OCI-LY7 (cell line): ENCODE results near the gene RALB. TPM values are rescaled to one million over a fixed set of nuclear protein-coding genes. Genes with fewer than 3 reads are reported as not detected.

Experiments used
- BruUV-seq: library from RNA; stranded (reverse); fragments of 400-500 nt; replicated peaks from 2 replicates; lab custom pipeline; 2021; lab: Mats Ljungman, UMichigan
- CTCF ChIA-PET: fragments of 300-600 bp; sonication (Branson Sonifier 250); formaldehyde crosslinking; loops from one replicate; lab custom pipeline; 2022; ENCODE audit warnings: antibody characterized with exemption; ENCODE audit not compliant: unreplicated experiment; lab: Charles Lee
- POLR2A ChIA-PET: fragments of 300-600 bp; sonication (Branson Sonifier 250); formaldehyde crosslinking; loops from one replicate; lab custom pipeline; 2022; ENCODE audit warnings: antibody characterized with exemption; lab: Charles Lee
- DNase-seq: peaks from one replicate; pipeline ENCODE4 v3.0.0-alpha.2; 2015; ENCODE audit warnings: low spot score
- H2AFZ ChIP-seq: fragments of 200-600 bp; sonication (generic), shearing (Covaris generic); 2 replicates; pipeline ENCODE4 v1.6.1; 2014; ENCODE audit warnings: mild to moderate bottlenecking, antibody characterized with exemption, low read length, moderate library complexity
- H3K27ac ChIP-seq: fragments of 200-600 bp; sonication (generic); 2 replicates; pipeline ENCODE4 v1.5.1; 2014; ENCODE audit warnings: mixed run types, low read depth, mild to moderate bottlenecking, moderate library complexity, low read length, inconsistent platforms; ENCODE audit not compliant: poor library complexity, severe bottlenecking
- H3K36me3 ChIP-seq: fragments of 200-600 bp; sonication (generic); 2 replicates; pipeline ENCODE4 v1.6.1; 2014; ENCODE audit warnings: mild to moderate bottlenecking, antibody characterized with exemption, low read length, moderate library complexity, mixed read lengths; ENCODE audit not compliant: insufficient read depth
- H3K4me1 ChIP-seq: fragments of 200-600 bp; sonication (generic); 2 replicates; pipeline ENCODE4 v1.5.1; 2014; ENCODE audit warnings: mild to moderate bottlenecking, low read length; ENCODE audit not compliant: insufficient read depth, poor library complexity, severe bottlenecking
- H3K4me2 ChIP-seq: fragments of 200-600 bp; sonication (generic); 2 replicates; pipeline ENCODE4 v1.6.1; 2014; ENCODE audit warnings: mild to moderate bottlenecking, low read length
- H3K4me3 ChIP-seq: fragments of 200-600 bp; sonication (generic); 2 replicates; pipeline ENCODE4 v1.5.1; 2014; ENCODE audit warnings: mild to moderate bottlenecking, low read depth, low read length; ENCODE audit not compliant: poor library complexity, severe bottlenecking
- H3K79me2 ChIP-seq: fragments of 200-600 bp; sonication (generic); 2 replicates; pipeline ENCODE4 v1.6.1; 2016; ENCODE audit warnings: low read depth, mild to moderate bottlenecking, low read length, moderate library complexity, mixed read lengths; ENCODE audit not compliant: insufficient read depth
- H3K9me2 ChIP-seq: fragments of 200-600 bp; sonication (generic); 2 replicates; pipeline ENCODE4 v1.6.1; 2016; ENCODE audit warnings: mild to moderate bottlenecking, low read length, mixed read lengths; ENCODE audit not compliant: insufficient read depth
- H3K9me3 ChIP-seq: fragments of 200-600 bp; sonication (generic); 2 replicates; pipeline ENCODE4 v1.6.1; 2014; ENCODE audit warnings: mild to moderate bottlenecking, mixed run types, low read length, mixed read lengths
- H4K20me1 ChIP-seq: fragments of 200-600 bp; sonication (generic); 2 replicates; pipeline ENCODE4 v1.6.1; 2014; ENCODE audit warnings: mild to moderate bottlenecking, antibody characterized with exemption, low read length, moderate library complexity, mixed read lengths; ENCODE audit not compliant: insufficient read depth
- EZH2phosphoT487 ChIP-seq: fragments of 200-600 bp; sonication (generic); IDR thresholded peaks from 2 replicates; pipeline ENCODE4 v1.6.1; 2018; ENCODE audit warnings: low read depth, borderline replicate concordance, mild to moderate bottlenecking, mixed run types, antibody characterized with exemption, low read length, moderate library complexity, mixed read lengths
- intact Hi-C: fragments of 100-400 bp; cut with micrococcal nuclease; formaldehyde crosslinking; loops from one replicate; pipeline ENCODE4 v1.10.0; 2022; ENCODE audit not compliant: unreplicated experiment
- total RNA-seq, 2 experiments: library from RNA; depleted of rRNA in 1 of 2; stranded (reverse); fragments of >200 nt in 1 of 2; shearing (Covaris generic) in 1 of 2; gene quantifications; 2 replicates each; pipeline ENCODE4 v1.2.3, GENCODE V29; 2014 to 2022
- TF ChIP-seq, protein P1 (sequence below): fragments of 200-600 bp; sonication (generic); conservative IDR thresholded peaks from 2 replicates; pipeline ENCODE4 v1.5.1; 2014; ENCODE audit warnings: mild to moderate bottlenecking, antibody characterized with exemption, low read length, moderate library complexity, mixed read lengths

Gene RALB
- total RNA-seq, 2 experiments from 2014 or later: 16.2 to 23.6 TPM

DNA sequence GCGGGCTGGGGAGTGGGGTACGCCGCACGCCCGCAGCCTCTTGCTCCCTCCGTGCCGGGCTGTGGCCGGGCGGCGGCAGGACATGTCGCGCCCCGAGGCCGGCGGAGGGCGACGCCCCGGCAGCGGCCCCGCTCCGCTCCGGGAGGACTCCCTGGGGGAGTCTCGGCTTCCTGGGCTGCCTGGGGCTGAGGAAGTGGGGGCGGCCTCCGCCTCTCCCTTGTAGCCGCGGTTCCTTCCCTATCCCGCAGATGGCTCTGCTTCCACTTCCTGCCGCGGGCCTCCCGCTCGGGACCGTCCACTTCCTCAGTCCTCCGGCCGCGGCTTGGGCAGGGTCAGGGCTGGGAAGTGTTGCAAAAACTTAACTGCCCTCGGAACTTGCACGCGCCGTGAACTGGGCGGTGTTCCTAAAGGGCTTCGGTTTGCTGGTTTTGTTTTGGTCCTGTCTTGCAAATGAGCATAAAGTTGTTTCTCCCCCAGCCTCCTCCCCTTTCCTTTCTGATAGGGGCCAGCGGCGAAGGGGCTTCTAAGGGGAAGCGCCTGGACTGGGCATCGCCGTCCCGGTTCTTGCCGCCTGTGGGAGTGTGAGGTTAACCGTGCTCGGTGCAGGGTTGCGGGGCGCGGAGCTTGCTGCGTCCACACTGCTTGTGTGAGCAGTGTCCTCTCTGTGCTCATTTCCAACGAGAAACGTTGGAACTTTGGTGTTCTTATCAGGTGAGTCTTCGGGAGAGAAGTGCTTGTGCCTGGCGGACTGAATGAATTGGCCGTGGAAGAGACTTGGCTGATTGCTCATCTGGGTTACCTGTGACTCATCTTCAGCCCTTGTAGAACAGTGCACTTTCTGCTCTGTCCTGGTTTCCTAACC lies 600 bp downstream of the RALB start:
- Histone ChIP-seq H3K4me3 (peak overlapping the region; percentile 73), H3K9me3 (no peaks in the 10 kb centered on the region), H4K20me1 (no peaks in the 10 kb centered on the region; the same call in none of the 2 replicates), H3K27ac (no peak overlapping the region), H3K4me2 (peak overlapping the region; percentile 95), H2AFZ (peak overlapping the region; percentile 62), H3K79me2 (no peaks in the 10 kb centered on the region), H3K9me2 (no peaks in the 10 kb centered on the region), H3K4me1 (peaks cover 16% of the 10 kb centered on the region), H3K36me3 (no peaks in the 10 kb centered on the region)
- no TSS peak for BruUV-seq
- ChIA-PET POLR2A (interaction anchor here (1.3 to 1.6 kb wide), 3 partner anchors 21 to 77 kb away, joined by 3 to 7 read pairs (median 5); no protein-coding TSS in a partner anchor), CTCF (no interaction called here)
- intact Hi-C loops: no loop called here
- DNase-seq: peak; percentile 62
- no peak for TF ChIP-seq EZH2phosphoT487
- TF ChIP-seq, protein P1, sequence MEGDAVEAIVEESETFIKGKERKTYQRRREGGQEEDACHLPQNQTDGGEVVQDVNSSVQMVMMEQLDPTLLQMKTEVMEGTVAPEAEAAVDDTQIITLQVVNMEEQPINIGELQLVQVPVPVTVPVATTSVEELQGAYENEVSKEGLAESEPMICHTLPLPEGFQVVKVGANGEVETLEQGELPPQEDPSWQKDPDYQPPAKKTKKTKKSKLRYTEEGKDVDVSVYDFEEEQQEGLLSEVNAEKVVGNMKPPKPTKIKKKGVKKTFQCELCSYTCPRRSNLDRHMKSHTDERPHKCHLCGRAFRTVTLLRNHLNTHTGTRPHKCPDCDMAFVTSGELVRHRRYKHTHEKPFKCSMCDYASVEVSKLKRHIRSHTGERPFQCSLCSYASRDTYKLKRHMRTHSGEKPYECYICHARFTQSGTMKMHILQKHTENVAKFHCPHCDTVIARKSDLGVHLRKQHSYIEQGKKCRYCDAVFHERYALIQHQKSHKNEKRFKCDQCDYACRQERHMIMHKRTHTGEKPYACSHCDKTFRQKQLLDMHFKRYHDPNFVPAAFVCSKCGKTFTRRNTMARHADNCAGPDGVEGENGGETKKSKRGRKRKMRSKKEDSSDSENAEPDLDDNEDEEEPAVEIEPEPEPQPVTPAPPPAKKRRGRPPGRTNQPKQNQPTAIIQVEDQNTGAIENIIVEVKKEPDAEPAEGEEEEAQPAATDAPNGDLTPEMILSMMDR: peak; percentile 48

DNA sequence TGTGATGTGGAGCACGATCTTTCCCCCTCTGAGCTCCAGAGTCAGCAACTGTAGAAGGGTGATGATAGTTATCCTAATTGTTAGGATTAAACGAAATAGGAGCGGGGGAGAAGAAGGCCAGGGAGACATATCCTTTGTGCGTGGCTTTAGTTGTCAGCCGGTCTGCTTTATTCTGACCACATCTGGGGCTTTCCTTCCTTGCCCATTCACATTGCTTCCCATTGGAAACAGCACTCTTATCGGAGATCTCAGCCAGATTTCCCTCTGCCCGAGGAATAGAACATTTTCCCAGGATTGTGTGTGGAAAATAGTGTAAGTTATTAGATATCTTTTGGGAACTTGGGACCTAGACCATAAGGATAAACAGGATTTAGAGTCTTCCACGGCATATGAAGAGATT lies 1.5 kb downstream of the RALB start:
- intact Hi-C loops: loop anchor here (2.0 kb wide), 1 partner anchor 59 kb away; no protein-coding TSS in a partner anchor
- no peaks in the 10 kb centered on the region for H3K36me3 ChIP-seq
- BruUV-seq: no TSS peak
- H3K4me1 ChIP-seq: peaks cover 16% of the 10 kb centered on the region
- H3K79me2 ChIP-seq: no peaks in the 10 kb centered on the region
- H3K9me2 ChIP-seq: no peaks in the 10 kb centered on the region
- ChIA-PET CTCF (no interaction called here), POLR2A (no interaction called here)
- no peak overlapping the region for H2AFZ ChIP-seq
- H3K4me3 ChIP-seq: peak overlapping the region; percentile 73
- TF ChIP-seq EZH2phosphoT487: no peak
- TF ChIP-seq, protein P1: no peak
- H3K9me3 ChIP-seq: no peaks in the 10 kb centered on the region
- DNase-seq: no peak
- peak overlapping the region; percentile 95 for H3K4me2 ChIP-seq
- no peaks in the 10 kb centered on the region; the same call in none of the 2 replicates for H4K20me1 ChIP-seq
- H3K27ac ChIP-seq: no peak overlapping the region
